B cell (primary cell): ENCODE data around the gene NAB1. TPM values are rescaled to one million over a fixed set of nuclear protein-coding genes. Genes with fewer than 3 reads are reported as not detected.

Experiments used
- ATAC-seq: fragments of 200-7000 bp; cut with Tn5 transposase; one replicate; pipeline ENCODE4 v1.10.0; 2021; ENCODE audit warnings: low read depth, mild to moderate bottlenecking, moderate number of reproducible peaks, moderate library complexity
- CTCF ChIA-PET: fragments of 350-600 bp; sonication (Branson Sonifier 250); formaldehyde crosslinking; loops from one replicate; lab custom pipeline; 2021; ENCODE audit warnings: antibody characterized with exemption, inconsistent platforms; lab: Charles Lee
- POLR2A ChIA-PET: fragments of 350-600 bp; sonication (Branson Sonifier 250); formaldehyde crosslinking; loops from one replicate; lab custom pipeline; 2021; ENCODE audit warnings: antibody characterized with exemption; lab: Charles Lee
- DNase-seq: peaks from one replicate; pipeline ENCODE4 v3.0.0; 2013
- H2AFZ ChIP-seq: 2 replicates; pipeline ENCODE4 v1.6.1; 2012; ENCODE audit warnings: mild to moderate bottlenecking, low read depth, low read length; ENCODE audit not compliant: insufficient read depth, poor library complexity, severe bottlenecking
- H3K27ac ChIP-seq, 2 donors: 1 replicate in 1 of 2; 2 replicates in 1 of 2; pipeline ENCODE4 v1.5.1; 2012 to 2013; ENCODE audit warnings: low read length in 2 of 2, mild to moderate bottlenecking in 2 of 2, moderate library complexity in 1 of 2
- H3K27me3 ChIP-seq, 4 experiments: fragments of 200-600 bp in 1 of 4; sonication (generic) in 1 of 4; replicated peaks in 1 of 4; 1 replicate in 2 of 4; 2 replicates in 2 of 4; pipeline versions ENCODE4 v1.6.1 to v1.7.0; 2013 to 2016; ENCODE audit warnings: low read length in 3 of 4, mild to moderate bottlenecking in 2 of 4, mixed read lengths in 1 of 4, moderate library complexity in 1 of 4; ENCODE audit not compliant: insufficient read depth in 4 of 4, control insufficient read depth in 3 of 4; ENCODE audit errors: control extremely low read depth in 1 of 4
- H3K36me3 ChIP-seq, 2 experiments: replicated peaks in 1 of 2; 1 replicate in 1 of 2; 2 replicates in 1 of 2; pipeline versions ENCODE4 v1.6.1 to v1.7.1; 2013; ENCODE audit warnings: low read length in 1 of 2; ENCODE audit not compliant: insufficient read depth in 2 of 2, control insufficient read depth in 1 of 2; ENCODE audit errors: control extremely low read depth in 1 of 2, extremely low read depth in 1 of 2
- H3K4me1 ChIP-seq, 2 donors: fragments of 200-600 bp in 1 of 2; sonication (generic) in 1 of 2; 1 replicate in 1 of 2; 2 replicates in 1 of 2; pipeline versions ENCODE4 v1.5.1 to v1.6.1; 2013 to 2017; ENCODE audit warnings: low read length in 2 of 2; ENCODE audit not compliant: control insufficient read depth in 2 of 2, insufficient read depth in 2 of 2
- H3K4me2 ChIP-seq: replicated peaks from 2 replicates; pipeline ENCODE3; 2012; ENCODE audit warnings: mild to moderate bottlenecking, low read depth, low read length; ENCODE audit not compliant: poor library complexity, severe bottlenecking
- H3K4me3 ChIP-seq, 5 experiments: fragments of 200-600 bp in 1 of 5; sonication (generic) in 1 of 5; 1 replicate in 3 of 5; 2 replicates in 2 of 5; pipeline versions ENCODE4 v1.5.1 to v1.7.0; 2011 to 2016; ENCODE audit warnings: low read length in 4 of 5, mild to moderate bottlenecking in 4 of 5, low read depth in 2 of 5, control low read depth in 1 of 5, moderate library complexity in 1 of 5; ENCODE audit not compliant: insufficient read depth in 1 of 5; ENCODE audit errors: control extremely low read depth in 1 of 5, extremely low read depth in 1 of 5
- H3K79me2 ChIP-seq: fragments of 200-600 bp; sonication (generic); one replicate; pipeline ENCODE4 v1.6.0; 2016; ENCODE audit warnings: low read length; ENCODE audit not compliant: control insufficient read depth, insufficient read depth
- H3K9ac ChIP-seq: fragments of 200-600 bp; sonication (generic); 2 replicates; pipeline ENCODE4 v1.6.1; 2017; ENCODE audit warnings: mild to moderate bottlenecking, low read length, moderate library complexity
- H3K9me3 ChIP-seq, 3 donors: one replicate each; pipeline versions ENCODE4 v1.6.1 to v1.7.1; 2013; ENCODE audit warnings: low read length in 2 of 3; ENCODE audit not compliant: control insufficient read depth in 2 of 3, insufficient read depth in 1 of 3; ENCODE audit errors: control extremely low read depth in 1 of 3
- H4K20me1 ChIP-seq: 2 replicates; pipeline ENCODE4 v1.6.0; 2012; ENCODE audit warnings: mild to moderate bottlenecking, low read length; ENCODE audit not compliant: insufficient read depth, control insufficient read depth, poor library complexity, severe bottlenecking
- H3K27ac Mint-ChIP-seq: one replicate; pipeline ENCODE4 v1.8.0; 2021; ENCODE audit warnings: mixed read lengths
- H3K27me3 Mint-ChIP-seq: one replicate; pipeline ENCODE4 v1.8.0; 2021; ENCODE audit warnings: mixed read lengths
- H3K4me1 Mint-ChIP-seq: one replicate; pipeline ENCODE4 v1.8.0; 2021; ENCODE audit warnings: mixed read lengths
- H3K4me3 Mint-ChIP-seq: one replicate; pipeline ENCODE4 v1.8.0; 2021; ENCODE audit warnings: mixed read lengths
- H3K9me3 Mint-ChIP-seq: one replicate; pipeline ENCODE4 v1.8.0; 2022; ENCODE audit warnings: mixed read lengths; ENCODE audit not compliant: insufficient read depth
- CTCF ChIP-seq: fragments of 200-600 bp; IDR thresholded peaks from one replicate; pipeline ENCODE4 v1.8.0; 2022; ENCODE audit warnings: antibody characterized with exemption, mild to moderate bottlenecking
- EZH2 ChIP-seq: IDR thresholded peaks from 2 replicates; pipeline ENCODE4 v1.6.1; 2012; ENCODE audit warnings: borderline replicate concordance, low read depth, mild to moderate bottlenecking, moderate library complexity, low read length; ENCODE audit not compliant: insufficient read depth, poor library complexity, severe bottlenecking
- WGBS: methylation state at CpG from one replicate; pipeline ENCODE4 v1.1.5; 2013; ENCODE audit warnings: missing lambda C conversion rate; ENCODE audit not compliant: insufficient coverage; 5-methylcytosine and 5-hydroxymethylcytosine counted together
- intact Hi-C: fragments of 100-400 bp; cut with micrococcal nuclease; formaldehyde crosslinking; loops from one replicate; pipeline ENCODE4 v1.10.0; 2022
- polyA plus RNA-seq: library from polyadenylated mRNA; depleted of rRNA; stranded (reverse); fragments of >200 nt; gene quantifications from 2 replicates; pipeline ENCODE4 v1.2.3, GENCODE V29; 2012
- total RNA-seq, 2 donors: library from RNA; stranded (reverse); fragments of 120-200 nt in 1 of 2; gene quantifications; 1 replicate in 1 of 2; 2 replicates in 1 of 2; pipeline versions ENCODE4 v1.2.3 to v1.2.4, GENCODE V29; 2013 to 2022

NAB1 gene
- total and polyA plus RNA-seq, 2 donors (not counting 1 experiment from before 2014, with no cell fraction given) = 6.3 to 24.9 TPM

- no peak overlapping the region for H3K4me3 ChIP-seq
- no peak overlapping the region for H3K27ac Mint-ChIP-seq
Measured at GRCh38 chr2:190717764-190718651, 69.1 kb downstream of the NAB1 start.

More at GRCh38 chr2:190717764-190718651, 69.1 kb downstream of the NAB1 start:
- Histone ChIP-seq H3K27ac (no peak overlapping the region), H3K9ac (no peak overlapping the region), H3K4me1 (no peaks in the 10 kb centered on the region), H4K20me1 (no peaks in the 10 kb centered on the region), H3K27me3 (no peaks in the 10 kb centered on the region), H3K4me2 (no peak overlapping the region), H3K36me3 (no peaks in the 10 kb centered on the region), H3K9me3 (no peaks in the 10 kb centered on the region), H2AFZ (no peak overlapping the region), H3K79me2 (no peaks in the 10 kb centered on the region)
- Mint-ChIP-seq H3K4me3 (no peak overlapping the region), H3K27me3 (no peaks in the 10 kb centered on the region), H3K4me1 (peaks cover 6% of the 10 kb centered on the region), H3K9me3 (no peaks in the 10 kb centered on the region)
- CTCF ChIA-PET = no interaction called here
- no peak for DNase-seq
- 82% methylated on average over 12 of the region's 15 CpGs for WGBS
- TF ChIP-seq CTCF (no peak), EZH2 (no peak)
- intact Hi-C loops = no loop called here
- no peak for ATAC-seq
- POLR2A ChIA-PET = no interaction called here
